Amygdala (tissue), 56 donors: ENCODE results near the gene JAK1.

Experiments used
- DNase-seq, 56 donors: peaks; one replicate each; lab custom pipeline; 2025; lab: John Stamatoyannopoulos, UW

The JAK1 gene

GRCh38 chr1:64877151-64877550 lies 89.2 kb downstream of the JAK1 start:
- DNase-seq = no peak

GRCh38 chr1:64875606-64876005 lies 90.7 kb downstream of the JAK1 start:
- DNase-seq = peak in 1 of 56 donors; percentile 2

DNA sequence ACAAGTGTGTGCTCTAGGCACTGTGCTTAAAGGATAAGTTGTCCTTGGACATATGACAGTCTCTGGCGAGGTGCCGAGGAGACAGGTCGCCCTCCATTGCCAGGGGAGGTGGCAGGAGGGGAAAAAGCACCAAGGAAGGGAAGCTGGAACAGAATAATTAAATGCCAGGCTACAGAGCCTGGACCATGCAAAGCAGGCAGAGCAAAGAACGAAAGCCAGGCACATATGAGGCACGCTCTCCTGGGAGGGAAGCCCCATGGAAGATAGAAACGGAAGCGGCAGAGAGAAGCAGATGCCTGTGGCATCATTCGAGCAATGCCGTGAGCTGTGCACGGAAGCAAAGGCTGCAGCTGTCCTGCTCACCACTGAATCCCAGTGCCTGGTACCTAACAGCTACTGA lies 91.2 kb downstream of the JAK1 start:
- no peak for DNase-seq

GRCh38 chr1:64874666-64875065 lies 91.7 kb downstream of the JAK1 start:
- DNase-seq = no peak

DNA sequence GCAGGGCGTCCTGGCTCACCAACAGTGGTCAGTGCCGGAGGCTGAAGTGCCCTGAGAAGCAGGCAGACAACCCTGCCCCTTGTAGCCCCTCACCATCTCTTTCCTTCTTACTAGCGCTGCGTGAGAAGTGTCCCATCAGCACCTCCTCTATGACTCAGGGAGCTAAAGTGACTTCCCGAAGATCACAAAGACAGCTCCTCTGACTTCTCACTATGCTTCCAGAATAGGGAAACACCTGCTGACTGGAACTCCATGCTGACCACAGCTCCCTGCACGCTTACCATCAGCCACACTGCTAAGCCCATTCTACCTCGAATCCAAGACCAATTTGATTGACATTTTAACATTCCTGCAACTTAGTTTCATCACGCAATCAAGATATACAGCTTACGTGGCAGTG lies 92.8 kb downstream of the JAK1 start:
- no peak for DNase-seq

DNA sequence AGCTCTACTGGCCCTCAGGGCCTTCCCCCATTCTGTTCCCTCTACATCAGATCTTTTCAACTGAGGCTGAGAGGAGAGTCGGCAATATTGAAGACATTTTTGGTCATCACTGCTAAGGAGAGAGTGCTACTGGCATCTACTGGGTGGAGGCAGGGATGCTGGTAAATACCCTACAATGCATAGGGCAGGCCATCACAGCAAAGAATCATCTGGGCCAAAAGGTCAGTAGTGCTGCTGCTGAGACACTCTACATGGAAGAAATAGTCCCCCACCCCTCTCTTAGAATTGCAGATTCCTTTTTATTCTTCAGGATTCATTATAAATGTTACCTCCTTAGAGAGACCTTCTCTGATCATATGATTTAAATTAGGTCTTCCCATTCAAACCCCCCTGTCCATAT lies 94.3 kb downstream of the JAK1 start:
- DNase-seq = no peak

DNA sequence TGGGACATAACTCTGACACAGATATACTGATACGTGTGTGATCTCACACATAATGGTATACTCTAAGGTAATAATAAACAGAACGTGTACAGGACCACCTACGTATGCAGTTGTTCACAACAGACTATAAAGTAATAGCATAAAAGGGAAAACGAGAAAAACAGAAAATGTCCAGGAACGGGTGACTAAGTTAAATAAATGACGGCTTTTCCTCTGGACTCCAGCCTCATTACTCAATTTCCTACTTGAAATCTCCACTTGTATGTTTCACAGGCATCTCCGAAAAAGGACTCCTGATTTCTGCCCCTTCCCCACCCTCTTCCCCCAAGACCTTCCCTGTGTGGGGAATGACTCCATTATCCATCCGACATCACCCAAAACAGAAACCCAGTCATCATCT lies 95.1 kb downstream of the JAK1 start:
- no peak for DNase-seq

DNA sequence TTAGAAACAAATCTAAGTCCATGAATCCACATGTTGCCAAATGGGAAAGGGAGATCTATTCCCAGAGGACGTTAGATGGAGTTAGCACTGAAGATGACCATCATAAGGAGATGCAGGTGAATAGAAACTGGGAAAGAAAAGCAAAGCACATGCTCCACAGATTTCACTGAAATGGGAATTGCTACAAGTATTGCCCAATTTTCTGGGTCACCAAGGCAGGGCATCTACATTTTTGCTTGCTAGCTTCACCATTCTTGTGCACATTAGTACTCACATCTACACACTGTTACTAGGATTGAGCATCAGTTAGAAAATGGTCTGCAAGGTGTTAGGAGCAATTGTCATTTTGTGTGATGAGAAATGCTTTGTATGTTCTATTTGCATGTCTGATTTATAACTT lies 99.1 kb downstream of the JAK1 start:
- no peak for DNase-seq

DNA sequence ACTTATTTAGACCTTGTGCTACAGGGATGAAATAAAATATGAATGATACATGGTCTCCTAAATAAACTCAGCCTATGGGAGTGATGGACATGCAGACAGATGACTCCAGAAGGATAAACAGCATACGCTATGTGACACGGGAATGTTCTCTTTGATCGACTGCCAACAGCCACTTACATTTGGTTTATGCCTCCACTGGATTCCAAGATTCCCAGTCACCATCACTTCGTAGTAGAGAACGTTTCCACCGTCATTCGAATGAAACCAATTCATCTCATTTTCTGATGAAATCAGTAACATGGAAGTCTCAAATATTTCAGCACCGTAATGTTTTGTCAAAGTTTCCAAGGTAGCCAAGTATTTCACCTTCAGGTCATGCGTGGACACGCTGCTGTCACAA lies 99.7 kb downstream of the JAK1 start:
- DNase-seq = no peak

- DNase-seq = no peak
These were observed 101.1 kb downstream of the JAK1 start for GRCh38 chr1:64865105-64865757.

DNA sequence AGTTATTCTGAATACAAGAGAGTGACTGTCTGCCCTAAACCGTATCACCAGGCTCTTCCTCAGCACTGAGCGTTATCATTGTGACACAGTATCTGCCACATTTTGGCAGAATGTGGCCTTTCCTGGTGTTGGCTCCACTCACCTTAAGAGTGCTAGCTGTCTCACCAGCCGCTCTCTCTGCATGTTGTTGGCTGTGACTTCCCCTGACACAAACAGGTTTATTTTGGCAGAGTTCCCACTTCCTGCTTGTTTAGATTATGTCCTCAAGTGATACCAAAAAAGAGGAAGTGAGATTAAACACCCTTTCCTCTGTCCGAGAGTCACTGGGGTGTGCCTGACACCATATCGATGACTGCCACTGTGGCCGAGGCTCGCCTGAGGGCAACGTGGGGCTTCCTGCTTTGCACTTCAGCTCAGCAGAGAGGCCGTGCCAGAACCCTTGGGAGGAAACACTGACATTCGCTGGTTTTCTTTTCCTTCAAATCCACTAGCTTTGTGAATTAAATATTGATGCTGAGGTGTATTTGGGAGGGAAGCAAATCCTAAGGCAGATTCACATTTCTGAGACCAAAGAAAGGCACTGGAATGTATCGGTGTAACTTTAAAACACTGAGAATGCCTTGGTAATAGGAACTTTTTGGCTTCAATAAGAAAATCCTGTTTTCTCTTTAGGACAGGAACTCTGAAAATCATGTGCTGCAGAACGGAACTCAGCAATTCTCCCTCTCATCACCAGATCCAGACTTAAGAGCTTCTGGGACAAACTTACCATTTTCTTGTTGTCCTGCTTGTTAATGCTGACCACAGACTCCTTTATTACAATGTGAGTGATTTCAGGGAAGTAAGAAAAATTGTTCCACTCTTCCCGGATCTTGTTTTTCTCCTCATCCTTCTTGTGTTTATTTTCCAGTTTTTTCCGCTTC lies 102.1 kb downstream of the JAK1 start:
- peak in 12 of 56 donors; percentile 3 to 24 (median 12) for DNase-seq

- no peak for DNase-seq
These were observed 104.7 kb downstream of the JAK1 start for GRCh38 chr1:64861611-64862010.

- DNase-seq = no peak
These were observed 109.0 kb downstream of the JAK1 start for GRCh38 chr1:64857347-64857746.

GRCh38 chr1:64856553-64856952 lies 109.8 kb downstream of the JAK1 start:
- DNase-seq = no peak

DNA sequence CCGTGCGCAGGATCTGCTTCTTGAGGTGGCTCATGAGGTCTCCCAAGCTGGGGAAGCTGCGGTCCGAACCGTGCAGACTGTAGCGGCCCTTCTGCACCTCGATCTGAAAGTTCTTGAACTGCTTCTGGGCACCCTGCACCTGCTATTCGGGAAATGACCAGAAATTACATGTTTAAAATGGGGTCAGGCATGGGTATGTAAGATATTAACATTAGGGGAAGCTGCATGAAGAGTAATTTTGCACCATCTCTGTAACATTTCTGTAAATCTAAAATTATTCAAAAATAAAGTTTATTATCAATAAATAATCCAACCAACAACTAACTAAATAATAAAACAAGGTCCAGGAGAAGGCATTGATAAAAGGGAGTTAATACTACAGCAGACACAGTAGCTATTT lies 110.8 kb downstream of the JAK1 start:
- DNase-seq = no peak

DNA sequence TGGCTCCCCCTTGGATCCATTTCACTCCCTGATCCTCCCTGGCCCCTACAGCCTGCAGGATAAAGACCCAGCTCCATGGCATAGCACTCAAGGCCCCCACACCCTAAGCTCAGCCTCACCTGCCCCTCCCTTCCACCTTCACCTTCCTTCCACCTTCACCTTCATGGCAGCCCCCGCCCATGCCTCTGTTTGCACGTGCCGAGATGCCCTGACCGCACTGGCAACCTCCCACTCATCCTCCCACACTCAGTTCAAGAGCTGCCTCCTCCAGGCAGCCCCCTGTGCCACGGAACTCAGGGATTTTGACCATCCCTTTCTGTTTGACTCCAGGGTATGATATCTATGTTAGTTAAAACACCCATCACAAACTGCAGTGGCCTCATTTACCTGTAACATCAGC lies 111.7 kb downstream of the JAK1 start:
- DNase-seq = no peak

- no peak for DNase-seq
These were observed 114.7 kb downstream of the JAK1 start for GRCh38 chr1:64851664-64852063.

DNA sequence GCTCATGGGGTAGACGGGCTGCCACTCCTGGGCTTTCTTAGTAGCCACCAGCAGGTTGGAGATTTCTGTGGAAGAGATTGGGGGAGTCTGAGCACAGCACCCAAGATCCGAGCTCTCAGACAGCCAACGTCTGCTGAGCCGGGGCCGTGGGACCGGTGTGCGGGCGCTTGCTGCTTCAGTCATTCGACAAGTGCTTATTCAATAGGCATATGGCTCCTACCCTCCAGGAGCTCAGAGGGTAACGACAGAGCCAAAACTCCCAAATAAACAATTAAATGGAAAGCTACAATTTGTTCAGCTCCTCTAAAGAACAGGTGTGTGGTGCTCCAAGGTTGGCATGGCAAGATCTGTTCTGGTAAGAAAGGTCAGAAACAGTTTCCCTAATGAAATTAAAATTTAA lies 115.5 kb downstream of the JAK1 start:
- no peak for DNase-seq

- DNase-seq = no peak
These were observed 116.4 kb downstream of the JAK1 start for GRCh38 chr1:64849942-64850341.

GRCh38 chr1:64848803-64849202 lies 117.5 kb downstream of the JAK1 start:
- DNase-seq = no peak

DNA sequence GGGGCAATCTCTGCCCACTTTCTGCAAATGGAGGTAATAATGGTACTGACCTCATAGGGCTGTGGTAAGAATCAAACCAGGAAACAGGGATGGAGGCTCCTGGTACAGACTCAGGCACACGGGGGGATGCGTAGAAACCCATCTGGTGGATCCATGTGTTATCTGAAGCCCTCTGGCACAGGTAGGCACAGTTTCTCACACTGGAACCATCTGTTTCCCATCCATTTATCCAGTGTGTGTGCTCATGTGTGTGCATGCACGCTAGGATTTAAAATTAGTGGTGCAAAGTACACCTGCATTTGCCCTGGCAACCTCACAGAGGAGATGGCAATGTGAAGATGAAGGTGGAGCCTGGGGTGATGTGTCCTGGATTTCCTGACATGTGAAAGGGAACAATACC lies 118.2 kb downstream of the JAK1 start:
- DNase-seq = no peak

DNA sequence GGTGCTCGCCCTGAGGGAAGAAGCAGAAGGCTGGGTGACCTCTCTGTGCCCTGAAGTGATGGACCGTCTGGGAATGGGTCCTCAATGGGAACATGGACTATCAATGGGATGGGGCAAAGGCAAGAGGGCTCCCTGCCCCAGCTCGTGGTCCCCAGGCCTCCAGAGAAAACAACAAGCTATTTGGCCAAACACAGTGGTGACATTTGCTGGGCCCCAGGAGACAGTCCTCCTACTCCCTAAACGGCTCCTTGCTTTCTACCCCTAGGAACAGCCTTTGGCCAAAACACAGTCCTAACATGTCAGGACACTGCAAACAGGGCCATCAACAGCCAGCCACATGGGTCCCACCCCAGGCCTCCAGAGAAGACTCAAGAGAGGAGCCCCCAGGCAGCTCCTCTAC lies 118.7 kb downstream of the JAK1 start:
- DNase-seq = no peak
